HCT116 (cell line): Measurements from ENCODE around the gene ELAVL1. TPM values are rescaled to one million over a fixed set of nuclear protein-coding genes. Genes with fewer than 3 reads are reported as not detected.

Experiments used
- ATAC-seq: fragments of 200-7000 bp; cut with Tn5 transposase; 2 replicates; pipeline ENCODE4 v1.9.1; 2020; ENCODE audit warnings: mild to moderate bottlenecking, moderate library complexity
- BruUV-seq: library from RNA; stranded (reverse); fragments of 400-500 nt; replicated peaks from 2 replicates; lab custom pipeline; 2021; lab: Mats Ljungman, UMichigan
- CTCF ChIA-PET: fragments of 300-600 bp; sonication (Branson Sonifier 250); formaldehyde crosslinking; loops from one replicate; lab custom pipeline; 2021; ENCODE audit warnings: antibody characterized with exemption; lab: Charles Lee
- POLR2A ChIA-PET: fragments of 300-600, 350-600 bp; sonication (Branson Sonifier 250); formaldehyde crosslinking; loops from one replicate; lab custom pipeline; 2021; ENCODE audit warnings: antibody characterized with exemption; lab: Charles Lee
- RAD21 ChIA-PET, 2 experiments: fragments of 300-600 bp; sonication (Branson Sonifier 250); formaldehyde crosslinking; loops; one replicate each; lab custom pipeline; 2023; ENCODE audit warnings: low total read pairs in 2 of 2; ENCODE audit not compliant: uncharacterized antibody in 2 of 2, unreplicated experiment in 2 of 2, low non-redundant PET in 1 of 2; lab: Charles Lee
- DNase-seq: peaks from one replicate; pipeline ENCODE4 v3.0.0-alpha.2; 2010; ENCODE audit warnings: low read depth, low spot score
- H2AFZ ChIP-seq: fragments of 200-600 bp; shearing (Covaris generic), sonication (generic); 2 replicates; pipeline ENCODE4 v1.6.1; 2017; ENCODE audit warnings: low read depth, mixed run types, mixed read lengths, antibody characterized with exemption, low read length; ENCODE audit not compliant: poor library complexity, severe bottlenecking
- H3K27ac ChIP-seq: 2 replicates; pipeline ENCODE4 v1.5.1; 2012; ENCODE audit warnings: low read depth, low read length
- H3K27me3 ChIP-seq: fragments of 200-600 bp; sonication (generic); 2 replicates; pipeline ENCODE4 v1.6.1; 2016; ENCODE audit warnings: mixed run types, low read length, mixed read lengths; ENCODE audit not compliant: insufficient read depth
- H3K36me3 ChIP-seq, 2 experiments: fragments of 200-500 bp in 1 of 2; fragments of 200-600 bp in 1 of 2; sonication (Bioruptor generic) in 1 of 2; sonication (generic) in 1 of 2; 2 replicates each; pipeline versions ENCODE4 v1.5.1 to v1.6.1; 2014 to 2016; ENCODE audit warnings: low read length in 2 of 2, inconsistent platforms in 1 of 2, mixed read lengths in 1 of 2, mixed run types in 1 of 2; ENCODE audit not compliant: insufficient read depth in 2 of 2, control insufficient read depth in 1 of 2
- H3K4me1 ChIP-seq, 2 experiments: fragments of 200-600 bp in 1 of 2; sonication (generic) in 1 of 2; 2 replicates each; pipeline versions ENCODE4 v1.5.1 to v1.6.1; 2012 to 2017; ENCODE audit warnings: low read length in 2 of 2, inconsistent platforms in 1 of 2, mild to moderate bottlenecking in 1 of 2, mixed read lengths in 1 of 2, mixed run types in 1 of 2, moderate library complexity in 1 of 2; ENCODE audit not compliant: insufficient read depth in 2 of 2, control insufficient read depth in 1 of 2
- H3K4me2 ChIP-seq: fragments of 200-600 bp; sonication (generic); 2 replicates; pipeline ENCODE4 v1.6.1; 2017; ENCODE audit warnings: mixed run types, low read length, mixed read lengths
- H3K4me3 ChIP-seq, 2 experiments: fragments of 200-600 bp in 1 of 2; sonication (generic) in 1 of 2; replicated peaks in 1 of 2; 2 replicates each; pipeline ENCODE4 v1.5.1; 2011 to 2016; ENCODE audit warnings: low read length in 2 of 2, control low read depth in 1 of 2, low read depth in 1 of 2, mild to moderate bottlenecking in 1 of 2, mixed read lengths in 1 of 2, mixed run types in 1 of 2
- H3K79me2 ChIP-seq: fragments of 200-600 bp; sonication (generic); 2 replicates; pipeline ENCODE4 v1.6.1; 2017; ENCODE audit warnings: mild to moderate bottlenecking, mixed run types, low read length, moderate library complexity, mixed read lengths; ENCODE audit not compliant: insufficient read depth
- H3K9ac ChIP-seq: fragments of 200-600 bp; sonication (generic); 2 replicates; pipeline ENCODE4 v1.6.1; 2016; ENCODE audit warnings: low read length, mixed read lengths
- H3K9me2 ChIP-seq: fragments of 200-600 bp; sonication (generic), shearing (Covaris generic); 2 replicates; pipeline ENCODE4 v1.6.1; 2017; ENCODE audit warnings: mixed run types, mild to moderate bottlenecking, moderate library complexity; ENCODE audit not compliant: insufficient read depth
- H3K9me3 ChIP-seq, 2 experiments: fragments of 200-500 bp in 1 of 2; fragments of 200-600 bp in 1 of 2; sonication (Bioruptor generic) in 1 of 2; sonication (generic) in 1 of 2; 2 replicates each; pipeline ENCODE4 v1.6.1; 2014 to 2017; ENCODE audit warnings: low read length in 2 of 2, mixed read lengths in 2 of 2, inconsistent platforms in 1 of 2, low read depth in 1 of 2, mild to moderate bottlenecking in 1 of 2, mixed run types in 1 of 2, moderate library complexity in 1 of 2; ENCODE audit not compliant: control insufficient read depth in 1 of 2, insufficient read depth in 1 of 2
- H4K20me1 ChIP-seq: fragments of 200-600 bp; sonication (generic), shearing (Covaris generic); 2 replicates; pipeline ENCODE4 v1.6.1; 2017; ENCODE audit warnings: mixed run types, mild to moderate bottlenecking, moderate library complexity; ENCODE audit not compliant: insufficient read depth
- CBX3 ChIP-seq: IDR thresholded peaks from 2 replicates; pipeline ENCODE4 v1.6.1; 2012; ENCODE audit warnings: low read depth
- CEBPB ChIP-seq: IDR thresholded peaks from 2 replicates; pipeline ENCODE4 v1.6.1; 2012; ENCODE audit warnings: low read depth
- EZH2 ChIP-seq: fragments of 200-600 bp; sonication (generic); IDR thresholded peaks from 2 replicates; pipeline ENCODE4 v1.6.1; 2017; ENCODE audit warnings: antibody characterized with exemption, mixed run types
- FOSL1 ChIP-seq: IDR thresholded peaks from 2 replicates; pipeline ENCODE4 v1.6.1; 2012; ENCODE audit warnings: low read depth
- JUND ChIP-seq: IDR thresholded peaks from 2 replicates; pipeline ENCODE4 v1.6.1; 2012
- POLR2A ChIP-seq: IDR thresholded peaks from 2 replicates; pipeline ENCODE4 v1.7.0; 2011; ENCODE audit warnings: borderline replicate concordance; ENCODE audit not compliant: insufficient read depth, insufficient read length; ENCODE audit errors: extremely low read depth
- POLR2AphosphoS5 ChIP-seq: IDR thresholded peaks from 2 replicates; pipeline ENCODE4 v1.6.1; 2011; ENCODE audit warnings: mild to moderate bottlenecking, low read depth, low read length, moderate library complexity
- SP1 ChIP-seq: IDR thresholded peaks from 2 replicates; pipeline ENCODE4 v1.6.1; 2012; ENCODE audit warnings: low read depth
- TCF7L2 ChIP-seq: IDR thresholded peaks from 2 replicates; pipeline ENCODE4 v1.7.0; 2011; ENCODE audit warnings: borderline replicate concordance, inconsistent platforms; ENCODE audit not compliant: insufficient read depth, insufficient read length; ENCODE audit errors: extremely low read depth
- YY1 ChIP-seq: IDR thresholded peaks from 2 replicates; pipeline ENCODE4 v1.6.1; 2011; ENCODE audit warnings: low read length, low read depth, moderate library complexity, mild to moderate bottlenecking; ENCODE audit not compliant: insufficient replicate concordance; ENCODE audit errors: extremely low read depth
- ZBTB33 ChIP-seq: IDR thresholded peaks from 2 replicates; pipeline ENCODE4 v1.6.1; 2011; ENCODE audit warnings: mild to moderate bottlenecking, low read length, moderate library complexity; ENCODE audit not compliant: insufficient replicate concordance; ENCODE audit errors: extremely low read depth
- ZNF274 ChIP-seq: fragments of 200-500 bp; sonication (Bioruptor generic); IDR thresholded peaks from 2 replicates; pipeline ENCODE4 v1.6.1; 2014; ENCODE audit warnings: mild to moderate bottlenecking, low read depth, low read length, inconsistent platforms
- intact Hi-C: fragments of 100-400 bp; cut with micrococcal nuclease; formaldehyde crosslinking; loops from 2 replicates; pipeline ENCODE4 v1.10.0; 2022
- total RNA-seq: library from RNA; stranded (reverse); gene quantifications from one replicate; pipeline ENCODE4 v1.2.1, GENCODE V29; 2021; ENCODE audit not compliant: unreplicated experiment
- TF ChIP-seq, protein P1 (sequence below): IDR thresholded peaks from 2 replicates; pipeline ENCODE4 v1.6.1; 2012; ENCODE audit warnings: low read depth
- TF ChIP-seq, protein P2 (sequence below): IDR thresholded peaks from 2 replicates; pipeline ENCODE4 v1.6.1; 2012

The ELAVL1 gene
- total RNA-seq, 1 experiment from 2014 or later, result 134 TPM

- H3K9ac ChIP-seq, result no peak overlapping the region
- no peak overlapping the region for H3K27ac ChIP-seq
Measured at GRCh38 chr19:7978179-7978825, 27.1 kb downstream of the ELAVL1 start.

More at GRCh38 chr19:7978179-7978825, 27.1 kb downstream of the ELAVL1 start:
- H3K79me2 ChIP-seq, result peaks cover 64% of the 10 kb centered on the region; the same call in 1 of the 2 replicates
- peaks cover 35 to 43% of the 10 kb centered on the region in 2 experiments; a peak in 3 of 4 replicates for H3K36me3 ChIP-seq
- BruUV-seq, result no TSS peak
- H3K9me3 ChIP-seq, result no peaks in the 10 kb centered on the region
- no peak overlapping the region for H3K4me2 ChIP-seq
- no peaks in the 10 kb centered on the region for H3K4me1 ChIP-seq
- no peaks in the 10 kb centered on the region for H3K27me3 ChIP-seq
- TF ChIP-seq YY1 (no peak), TCF7L2 (no peak), CEBPB (no peak), POLR2A (no peak), POLR2AphosphoS5 (no peak), ZNF274 (no peak), CBX3 (no peak), EZH2 (no peak), ZBTB33 (no peak), FOSL1 (no peak), JUND (no peak), SP1 (no peak)
- TF ChIP-seq, protein P1, sequence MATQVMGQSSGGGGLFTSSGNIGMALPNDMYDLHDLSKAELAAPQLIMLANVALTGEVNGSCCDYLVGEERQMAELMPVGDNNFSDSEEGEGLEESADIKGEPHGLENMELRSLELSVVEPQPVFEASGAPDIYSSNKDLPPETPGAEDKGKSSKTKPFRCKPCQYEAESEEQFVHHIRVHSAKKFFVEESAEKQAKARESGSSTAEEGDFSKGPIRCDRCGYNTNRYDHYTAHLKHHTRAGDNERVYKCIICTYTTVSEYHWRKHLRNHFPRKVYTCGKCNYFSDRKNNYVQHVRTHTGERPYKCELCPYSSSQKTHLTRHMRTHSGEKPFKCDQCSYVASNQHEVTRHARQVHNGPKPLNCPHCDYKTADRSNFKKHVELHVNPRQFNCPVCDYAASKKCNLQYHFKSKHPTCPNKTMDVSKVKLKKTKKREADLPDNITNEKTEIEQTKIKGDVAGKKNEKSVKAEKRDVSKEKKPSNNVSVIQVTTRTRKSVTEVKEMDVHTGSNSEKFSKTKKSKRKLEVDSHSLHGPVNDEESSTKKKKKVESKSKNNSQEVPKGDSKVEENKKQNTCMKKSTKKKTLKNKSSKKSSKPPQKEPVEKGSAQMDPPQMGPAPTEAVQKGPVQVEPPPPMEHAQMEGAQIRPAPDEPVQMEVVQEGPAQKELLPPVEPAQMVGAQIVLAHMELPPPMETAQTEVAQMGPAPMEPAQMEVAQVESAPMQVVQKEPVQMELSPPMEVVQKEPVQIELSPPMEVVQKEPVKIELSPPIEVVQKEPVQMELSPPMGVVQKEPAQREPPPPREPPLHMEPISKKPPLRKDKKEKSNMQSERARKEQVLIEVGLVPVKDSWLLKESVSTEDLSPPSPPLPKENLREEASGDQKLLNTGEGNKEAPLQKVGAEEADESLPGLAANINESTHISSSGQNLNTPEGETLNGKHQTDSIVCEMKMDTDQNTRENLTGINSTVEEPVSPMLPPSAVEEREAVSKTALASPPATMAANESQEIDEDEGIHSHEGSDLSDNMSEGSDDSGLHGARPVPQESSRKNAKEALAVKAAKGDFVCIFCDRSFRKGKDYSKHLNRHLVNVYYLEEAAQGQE, result no peak
- TF ChIP-seq, protein P2, sequence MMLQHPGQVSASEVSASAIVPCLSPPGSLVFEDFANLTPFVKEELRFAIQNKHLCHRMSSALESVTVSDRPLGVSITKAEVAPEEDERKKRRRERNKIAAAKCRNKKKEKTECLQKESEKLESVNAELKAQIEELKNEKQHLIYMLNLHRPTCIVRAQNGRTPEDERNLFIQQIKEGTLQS, result no peak
- RAD21 ChIA-PET, result no interaction called here
- ATAC-seq, result no peak
- H3K4me3 ChIP-seq, result no peak overlapping the region
- CTCF ChIA-PET, result no interaction called here
- H2AFZ ChIP-seq, result no peak overlapping the region
- no peak for DNase-seq
- H4K20me1 ChIP-seq, result no peaks in the 10 kb centered on the region
- H3K9me2 ChIP-seq, result no peaks in the 10 kb centered on the region
- POLR2A ChIA-PET, result no interaction called here
- intact Hi-C loops, result no loop called here
